Stimulated activated CD4-positive, alpha-beta T cell treated with anti-CD3 and anti-CD28 coated beads, Interleukin-12 subunit alpha, Interleukin-12 subunit beta, amount 100 ng/mL, for 24 hours (primary cell): ENCODE data around the gene POMGNT1.
A peak's percentile ranks its signal among the peaks of the same experiment; 100 is the strongest.

Experiments used
- DNase-seq, 2 experiments: peaks; one replicate each; pipeline ENCODE4 v3.0.0-alpha.2; 2020; ENCODE audit warnings: low read depth in 2 of 2

Gene POMGNT1

DNA sequence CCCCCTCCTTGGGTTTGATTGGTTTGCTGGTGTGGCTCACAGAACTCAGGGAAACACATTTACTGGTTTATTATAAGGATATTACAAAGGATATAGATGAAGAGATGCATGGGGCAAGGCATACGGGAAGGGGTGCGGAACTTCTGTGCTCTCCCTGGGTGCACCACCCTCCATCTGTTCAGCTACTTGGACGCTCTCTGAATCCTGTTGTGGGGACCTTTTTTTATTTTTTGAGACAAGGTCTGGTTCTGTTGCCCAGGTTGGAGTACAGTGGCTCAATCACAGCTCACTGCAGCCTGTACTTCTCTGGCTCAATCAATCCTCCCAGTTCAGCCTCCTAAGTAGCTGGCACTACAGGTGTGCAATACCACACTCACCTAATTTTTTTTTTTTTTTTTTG is 12.3 kb upstream of the POMGNT1 start:
- no peak for DNase-seq

DNA sequence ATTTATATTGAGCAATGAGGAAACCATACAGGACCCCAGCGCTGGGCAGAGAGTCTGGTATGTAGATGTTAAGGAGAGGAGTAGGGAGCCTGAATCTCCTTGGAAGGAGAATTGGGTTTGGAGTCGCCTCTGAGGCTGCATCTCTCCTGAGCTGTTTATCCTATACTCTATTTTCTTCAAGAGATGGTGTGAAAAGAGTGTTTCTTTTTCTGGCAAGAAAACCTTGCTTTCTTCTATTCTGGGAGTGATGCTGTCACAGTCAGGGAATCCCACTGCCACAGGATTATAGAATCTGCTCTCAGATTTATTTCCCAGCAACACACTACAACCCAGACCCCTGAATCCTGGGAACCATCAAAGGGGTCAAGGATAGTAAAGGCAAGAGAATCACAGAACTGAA is 8.2 kb upstream of the POMGNT1 start:
- no peak for DNase-seq

DNA sequence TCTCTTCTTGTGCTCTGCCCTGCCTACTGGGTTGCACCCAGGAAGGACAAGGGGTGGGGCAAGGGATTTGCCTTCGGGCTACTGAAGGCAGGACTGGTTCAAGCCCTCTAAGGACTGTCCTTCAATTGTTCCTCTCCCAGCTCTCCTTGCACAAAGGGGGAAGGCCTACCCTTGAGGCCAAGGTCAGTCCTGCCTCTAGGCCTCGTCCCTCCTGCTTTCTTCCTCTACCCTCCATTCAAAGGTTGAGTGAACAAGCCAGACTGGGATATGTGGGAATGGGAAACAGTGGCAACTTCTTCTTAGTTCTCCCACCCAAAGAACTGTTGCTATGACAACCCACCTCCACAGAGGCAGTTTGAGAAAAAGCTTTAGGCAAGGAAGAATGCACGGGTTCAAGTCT is 7.6 kb upstream of the POMGNT1 start:
- DNase-seq, result no peak

DNA sequence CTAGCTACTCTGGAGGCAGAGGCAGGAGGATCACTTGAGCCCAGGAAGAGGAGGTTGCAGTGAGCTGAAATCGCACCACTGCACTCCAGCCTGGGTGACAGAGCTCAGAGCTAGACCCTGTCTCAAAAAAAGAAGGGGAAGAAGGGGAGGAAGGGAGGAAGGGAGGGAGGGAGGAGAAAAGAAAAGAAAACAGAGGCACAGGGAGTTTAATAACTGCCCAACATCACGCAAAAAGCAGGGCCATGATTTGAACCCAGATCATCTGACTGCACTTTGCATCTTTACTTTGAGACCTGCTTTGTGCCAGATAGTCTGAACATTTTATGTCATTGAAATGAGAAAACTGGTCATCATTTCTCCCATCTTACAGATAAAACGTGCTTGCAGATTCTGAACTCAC is 6.9 kb upstream of the POMGNT1 start:
- DNase-seq, result no peak

DNA sequence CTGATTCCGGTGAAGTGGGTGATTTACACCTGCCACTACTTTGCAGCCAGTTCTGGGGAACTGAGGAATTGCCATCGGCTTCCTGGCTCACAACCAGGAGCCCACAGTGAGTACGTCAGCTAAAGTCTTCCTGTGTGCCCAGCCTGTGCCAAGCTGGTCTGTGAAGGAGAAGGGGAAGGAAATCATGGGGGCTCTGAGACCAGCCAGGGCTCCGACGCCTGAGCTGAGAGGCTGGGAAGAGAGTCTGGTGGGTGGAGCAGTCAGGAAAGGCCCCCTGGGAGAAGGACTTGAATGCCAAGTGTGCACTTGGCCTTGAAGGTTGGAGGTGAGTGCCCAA is 6.1 kb upstream of the POMGNT1 start:
- DNase-seq, result no peak

DNA sequence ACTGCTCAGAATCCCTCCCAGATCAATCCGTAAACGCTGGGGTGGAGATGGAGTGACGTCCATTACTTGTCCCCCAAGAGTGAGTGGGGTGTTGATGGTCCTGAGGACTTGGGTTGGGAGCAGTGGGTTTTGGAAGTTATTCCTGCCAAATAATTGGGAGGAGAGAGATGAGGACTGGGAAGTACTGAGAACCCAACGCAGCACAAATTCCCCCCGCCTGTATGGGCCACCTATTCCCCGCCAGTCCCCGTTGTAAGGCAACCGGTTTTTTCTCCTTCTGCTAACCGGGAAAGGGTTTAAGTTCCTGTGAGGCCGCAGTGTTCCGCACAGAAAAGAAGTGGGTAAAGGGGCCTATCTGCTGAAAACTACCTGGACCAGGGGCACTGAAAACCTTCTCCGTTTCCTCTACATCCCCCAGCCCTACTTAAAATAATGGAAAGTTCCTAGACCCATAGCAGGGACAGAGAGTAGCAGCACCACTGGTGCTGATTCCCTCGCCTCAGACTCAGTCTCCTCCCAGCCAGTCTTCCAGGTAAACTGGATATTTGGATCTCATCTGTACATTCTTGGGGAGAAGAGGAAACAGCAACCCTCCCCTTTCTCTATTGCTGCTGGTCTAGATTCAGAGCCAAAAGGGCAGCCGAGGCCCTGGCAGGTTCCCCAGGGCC is 5.6 kb upstream of the POMGNT1 start:
- no peak for DNase-seq

DNA sequence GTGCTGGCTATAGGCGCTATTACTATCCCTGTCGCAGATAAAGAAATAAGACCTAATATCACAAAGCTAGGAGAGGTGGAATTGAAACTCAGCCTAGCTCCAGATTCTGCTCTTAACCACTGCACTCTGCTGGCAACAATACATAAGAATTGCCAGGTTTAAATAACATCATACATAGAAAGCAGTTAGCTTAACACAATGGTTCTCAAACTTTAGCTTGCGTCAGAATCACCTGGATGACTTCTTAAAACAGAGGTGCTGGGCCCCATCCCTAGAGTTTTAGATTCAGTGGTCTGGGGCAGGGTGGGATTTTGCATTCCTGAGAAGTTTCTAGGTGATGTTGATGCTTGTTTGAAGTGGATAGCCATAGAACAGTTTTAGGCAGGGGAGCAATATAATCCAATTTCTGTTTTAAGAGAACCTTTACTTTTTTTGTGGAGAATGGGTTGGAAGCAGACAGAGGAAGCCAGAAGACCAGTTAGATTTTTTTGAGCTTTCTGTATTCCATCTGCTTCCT is 1.1 kb upstream of the POMGNT1 start:
- no peak for DNase-seq

DNA sequence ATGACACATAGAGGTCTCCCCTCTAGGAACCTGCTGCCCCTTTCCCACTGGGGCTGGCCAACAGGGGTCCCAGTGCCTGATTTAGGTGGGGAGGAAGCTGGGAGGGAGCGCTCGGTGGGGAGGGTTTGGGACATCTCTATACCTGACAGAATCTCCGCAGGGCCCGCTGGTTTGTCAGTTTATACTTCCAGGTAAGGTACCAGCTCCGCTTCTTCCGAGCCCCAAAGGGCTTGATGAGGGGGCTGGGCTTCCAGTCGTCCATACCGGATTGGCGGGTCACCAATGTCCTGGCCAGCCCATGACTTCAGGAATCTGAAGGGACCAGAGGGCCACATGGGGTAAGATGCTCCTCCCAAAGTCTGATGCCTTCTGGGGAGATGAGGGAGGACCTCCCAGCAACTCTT is 672 bp downstream of the POMGNT1 start:
- DNase-seq, result no peak

DNA sequence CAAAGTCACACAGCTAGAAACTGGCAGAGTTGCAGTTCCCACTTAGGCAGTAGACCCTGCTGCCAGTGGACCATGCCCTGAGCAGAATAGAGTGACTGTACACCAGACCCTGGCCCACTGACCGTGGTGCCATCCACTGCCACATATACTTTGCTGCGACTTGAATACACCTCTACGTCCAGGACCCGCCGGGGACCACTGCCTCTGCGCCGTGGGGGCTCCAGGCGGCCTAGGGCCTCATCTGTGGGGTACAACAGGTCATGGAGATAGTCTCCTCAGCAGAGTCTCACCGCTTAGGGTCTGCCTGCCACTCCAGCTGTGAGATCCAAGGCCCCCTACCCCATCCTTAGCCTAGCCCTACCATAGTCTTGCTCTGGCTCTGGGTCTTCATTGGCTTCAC is 1.6 kb downstream of the POMGNT1 start:
- DNase-seq, result no peak

DNA sequence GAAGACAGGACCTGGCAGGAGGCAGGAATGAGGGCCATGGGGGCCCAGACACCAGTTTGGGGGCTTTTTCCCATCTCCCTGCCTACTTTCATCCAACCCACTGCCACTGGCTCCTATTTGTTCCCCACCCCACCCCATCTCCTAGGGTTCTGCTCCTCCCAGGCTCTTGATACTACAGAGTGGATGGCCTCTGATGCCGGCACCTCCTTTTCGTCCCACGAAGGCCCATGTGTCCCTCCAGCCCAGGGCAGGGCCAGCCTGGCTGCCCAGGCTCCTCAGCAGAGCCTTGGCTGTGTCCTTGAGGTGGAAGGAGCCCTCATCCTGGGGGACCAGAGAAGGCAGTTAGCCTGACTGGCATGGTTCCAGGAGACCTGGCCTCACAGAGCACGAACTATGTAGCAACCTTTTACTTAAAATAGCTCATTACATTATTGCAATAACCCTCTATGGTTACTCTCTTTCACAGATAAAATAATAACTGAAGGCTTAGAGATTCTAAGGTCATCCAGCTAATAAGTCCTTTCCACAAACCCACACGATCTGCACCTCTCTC is 3.5 kb downstream of the POMGNT1 start:
- DNase-seq, result no peak

DNA sequence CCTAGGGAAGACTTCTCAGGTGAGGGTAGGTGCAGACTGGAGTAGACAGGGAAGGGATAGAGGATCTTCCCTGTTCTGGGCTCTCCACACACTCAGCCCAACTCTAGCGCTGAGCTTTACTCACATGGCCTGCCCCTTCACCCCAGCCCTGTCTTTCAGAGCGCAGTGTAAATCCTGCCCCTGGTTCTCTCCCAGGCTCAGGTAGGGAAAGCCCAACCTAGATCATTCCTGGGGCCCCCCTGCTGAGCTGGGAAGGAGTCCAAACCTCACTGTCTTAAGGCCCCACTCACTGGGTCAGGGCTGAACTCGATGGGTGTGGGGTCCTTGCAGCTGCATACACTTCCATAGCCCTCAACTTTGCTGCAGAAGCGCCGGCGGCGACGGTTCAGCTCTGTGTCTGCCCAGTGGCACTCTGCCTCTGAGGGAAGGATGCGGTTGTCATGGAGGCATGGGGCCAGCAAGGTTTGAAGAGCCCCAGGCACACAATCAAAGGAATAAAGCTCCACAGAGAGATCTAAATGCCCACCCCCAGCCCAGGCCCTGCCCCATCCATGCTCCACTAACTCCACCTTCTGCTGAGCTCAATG is 4.2 kb downstream of the POMGNT1 start:
- DNase-seq, result no peak

DNA sequence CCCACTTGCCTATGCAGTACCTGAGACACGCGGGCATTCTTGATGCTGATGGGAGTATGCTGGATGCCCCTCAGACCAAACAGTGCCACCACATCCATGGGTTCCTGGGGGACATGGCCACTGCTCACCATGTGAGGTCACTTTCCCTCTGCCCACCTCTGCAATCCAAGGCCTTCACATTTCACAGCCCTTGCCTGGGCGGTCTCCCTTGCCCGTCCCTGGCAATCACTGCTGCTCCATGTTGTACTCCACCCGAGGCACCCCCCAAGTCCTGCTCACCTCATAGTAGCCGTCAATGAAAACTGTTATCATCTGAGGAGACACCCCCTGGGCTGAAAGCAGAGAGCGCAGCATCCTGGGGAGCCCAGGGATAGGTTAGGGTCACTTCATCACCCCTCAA is 4.9 kb downstream of the POMGNT1 start:
- DNase-seq, result no peak

DNA sequence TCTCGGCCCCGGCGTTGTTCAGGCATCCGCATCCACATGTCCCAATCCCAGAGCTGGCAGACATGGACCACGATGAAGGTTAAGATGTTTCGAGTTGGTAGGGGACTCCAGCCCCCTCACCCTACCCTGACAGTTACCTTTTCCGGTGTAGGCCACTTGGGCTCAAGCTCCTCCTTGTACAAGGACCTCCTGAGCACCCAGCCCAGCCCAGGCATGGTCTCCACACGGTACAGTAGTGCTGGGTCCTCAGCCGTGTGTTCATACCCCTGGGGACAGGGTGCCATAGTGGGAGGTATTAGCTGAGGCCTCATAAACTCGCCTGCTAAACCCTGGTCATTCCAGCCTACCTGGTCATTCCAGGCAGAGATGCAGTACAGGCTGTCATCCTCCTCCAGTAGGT is 6.1 kb downstream of the POMGNT1 start:
- no peak for DNase-seq

DNA sequence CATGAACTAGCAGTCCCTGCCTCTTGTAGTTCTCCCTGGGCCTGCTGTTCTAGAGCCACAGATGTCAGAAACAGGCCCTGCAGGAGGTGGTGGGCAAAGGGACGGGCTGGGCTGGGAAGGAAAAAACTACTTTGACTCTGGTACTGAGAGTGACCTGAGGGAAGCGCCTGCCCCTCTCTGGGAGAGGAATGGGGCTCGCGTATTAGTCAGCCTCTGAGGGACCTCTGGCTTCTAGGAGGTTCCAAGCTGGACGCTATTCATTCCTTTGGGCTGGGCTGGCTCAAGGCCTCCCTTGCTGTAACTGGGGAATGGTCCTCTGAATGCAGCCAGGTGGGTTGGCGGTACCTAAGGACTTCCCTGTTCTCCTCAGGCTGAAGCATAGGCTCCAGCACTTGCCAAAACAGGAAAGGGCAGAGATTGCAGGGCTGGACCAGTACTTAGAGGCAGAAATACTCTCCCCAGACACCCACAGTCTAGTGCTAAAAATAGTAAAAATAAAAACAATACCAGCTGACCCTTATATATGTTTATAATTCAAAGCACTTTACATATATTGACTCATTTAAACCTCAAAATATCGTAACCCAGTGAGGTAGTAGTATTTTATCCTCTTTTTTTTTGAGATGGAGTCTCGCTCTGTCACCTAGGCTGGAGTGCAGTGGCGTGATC is 7.1 kb downstream of the POMGNT1 start:
- no peak for DNase-seq

DNA sequence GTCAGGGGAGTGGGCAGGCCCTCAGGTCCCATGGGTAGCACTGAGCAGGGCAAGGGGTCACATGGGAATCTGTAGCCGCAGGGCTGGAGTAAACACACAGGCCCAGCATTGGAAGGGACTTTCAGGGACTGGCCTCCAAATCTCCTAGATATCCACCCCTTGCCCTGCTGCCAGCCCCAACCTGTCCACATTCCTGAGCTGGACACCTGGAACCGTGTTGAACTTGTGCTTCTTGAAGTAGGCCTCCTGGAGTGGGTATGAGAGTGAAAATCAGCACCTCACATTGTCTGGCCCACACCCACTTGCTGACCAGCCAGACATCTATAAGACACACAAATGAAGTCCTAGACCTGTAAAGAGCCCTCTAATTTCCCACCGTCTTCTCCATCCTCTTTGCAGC is 7.7 kb downstream of the POMGNT1 start:
- no peak for DNase-seq

DNA sequence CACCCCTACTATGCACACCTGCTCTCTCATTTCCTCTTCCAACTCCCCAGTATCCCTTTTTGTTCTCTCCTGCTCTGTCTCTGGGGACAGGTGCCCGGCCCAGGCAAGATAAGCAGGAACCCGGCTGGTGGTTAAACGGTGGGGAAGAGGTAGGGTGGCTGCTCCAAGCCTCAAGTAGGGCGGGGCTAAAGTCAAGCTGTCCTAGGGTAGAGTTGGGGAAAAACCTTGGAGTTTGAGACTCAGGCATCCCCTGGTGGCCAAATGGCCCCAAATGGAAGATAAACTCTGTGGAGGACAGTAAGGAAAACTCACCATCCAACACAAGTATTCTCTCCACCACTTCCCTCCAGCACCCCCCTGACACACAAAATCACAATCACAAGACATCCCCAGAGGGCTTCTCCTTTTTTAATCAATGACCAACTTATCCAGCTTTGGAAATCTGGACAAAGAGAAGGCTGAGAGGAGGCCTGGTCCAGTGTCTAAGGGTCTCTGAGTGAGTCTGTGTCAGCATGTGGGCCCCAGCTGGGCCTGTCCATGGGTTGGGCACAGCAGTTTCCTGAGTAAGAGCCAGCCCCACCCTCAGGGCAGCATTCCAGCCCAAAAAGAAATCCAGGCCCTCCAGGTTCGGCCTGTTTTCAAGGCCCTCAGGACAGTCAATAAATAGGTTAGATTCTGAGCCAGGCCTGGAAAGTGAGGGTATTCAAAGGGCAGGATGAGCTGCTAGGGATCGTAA is 9.8 kb downstream of the POMGNT1 start:
- DNase-seq, result no peak

DNA sequence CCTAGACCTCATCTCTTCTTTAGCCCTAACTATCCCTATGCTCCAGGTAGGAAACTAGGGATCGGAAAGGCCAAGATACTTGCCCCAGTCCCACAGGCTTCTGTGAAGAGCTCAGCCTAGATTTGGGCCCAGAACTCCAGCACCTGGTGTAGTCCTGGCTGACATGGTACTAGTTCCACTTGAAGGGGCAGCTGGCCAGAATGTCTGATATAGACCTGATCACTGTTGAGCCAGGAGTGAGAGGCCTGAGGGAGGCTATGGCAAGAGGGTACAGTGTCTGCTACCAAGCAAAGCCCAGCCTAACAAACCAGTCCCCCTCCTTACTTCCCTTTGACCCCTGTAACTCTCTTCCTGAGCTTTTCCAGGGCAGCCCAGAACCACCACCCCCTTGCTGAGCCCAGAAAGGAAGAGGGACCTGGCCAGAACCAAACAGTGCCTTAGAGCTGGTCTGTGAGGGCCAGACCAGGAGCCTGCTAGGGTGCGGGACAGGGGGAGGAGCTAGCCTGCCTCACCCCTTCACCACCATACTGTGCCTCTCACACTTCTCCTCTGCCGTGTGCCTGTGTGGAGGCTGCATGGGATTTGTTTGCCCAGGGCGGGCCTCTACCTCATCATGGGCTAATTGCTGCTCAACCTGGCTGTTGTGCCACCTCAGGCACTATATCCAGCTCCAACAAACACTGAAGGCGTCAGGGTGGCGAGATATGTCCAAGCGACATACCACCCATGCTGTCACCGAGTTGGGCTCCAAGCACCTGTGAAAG is 10.9 kb downstream of the POMGNT1 start:
- no peak for DNase-seq

DNA sequence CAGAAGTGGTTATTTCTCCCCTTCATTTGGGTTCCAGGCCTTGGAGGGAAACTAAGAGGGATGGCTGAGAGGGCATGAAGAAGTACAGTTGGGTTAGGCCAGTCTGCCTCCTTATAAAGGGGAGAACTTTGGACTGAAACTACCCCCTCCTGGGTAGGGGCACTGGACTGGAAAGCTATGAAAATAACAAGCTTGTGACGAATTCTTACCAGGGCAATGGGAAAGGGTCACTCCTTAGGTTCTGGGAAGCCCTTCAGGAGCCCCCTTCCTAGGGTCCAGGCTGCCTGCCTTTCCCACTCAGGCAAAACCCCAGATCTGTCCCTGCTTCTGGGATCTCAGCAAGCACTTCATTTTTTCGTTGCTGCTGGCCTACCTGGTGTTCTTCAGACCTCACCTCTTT is 12.2 kb downstream of the POMGNT1 start:
- DNase-seq, result no peak

DNA sequence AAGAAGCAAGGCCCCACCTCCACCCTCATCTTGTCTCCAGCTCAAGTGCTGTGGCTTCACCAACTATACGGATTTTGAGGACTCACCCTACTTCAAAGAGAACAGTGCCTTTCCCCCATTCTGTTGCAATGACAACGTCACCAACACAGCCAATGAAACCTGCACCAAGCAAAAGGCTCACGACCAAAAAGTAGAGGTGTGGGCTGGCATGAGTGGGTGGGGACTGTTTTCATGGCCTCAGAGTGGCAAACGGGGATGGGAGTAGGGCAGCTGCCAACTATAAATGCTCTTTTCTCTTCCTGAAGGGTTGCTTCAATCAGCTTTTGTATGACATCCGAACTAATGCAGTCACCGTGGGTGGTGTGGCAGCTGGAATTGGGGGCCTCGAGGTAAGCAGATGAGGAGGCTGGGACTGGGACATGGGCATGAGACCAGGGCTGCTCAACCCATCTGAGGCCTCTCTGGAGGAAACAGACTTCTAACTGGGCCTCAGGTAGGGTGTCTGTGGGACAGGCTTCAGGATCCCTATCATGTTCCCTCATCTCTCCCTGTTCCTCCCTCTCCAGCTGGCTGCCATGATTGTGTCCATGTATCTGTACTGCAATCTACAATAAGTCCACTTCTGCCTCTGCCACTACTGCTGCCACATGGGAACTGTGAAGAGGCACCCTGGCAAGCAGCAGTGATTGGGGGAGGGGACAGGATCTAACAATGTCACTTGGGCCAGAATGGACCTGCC is 13.1 kb downstream of the POMGNT1 start:
- peak; percentile 29 to 46 for DNase-seq

DNA sequence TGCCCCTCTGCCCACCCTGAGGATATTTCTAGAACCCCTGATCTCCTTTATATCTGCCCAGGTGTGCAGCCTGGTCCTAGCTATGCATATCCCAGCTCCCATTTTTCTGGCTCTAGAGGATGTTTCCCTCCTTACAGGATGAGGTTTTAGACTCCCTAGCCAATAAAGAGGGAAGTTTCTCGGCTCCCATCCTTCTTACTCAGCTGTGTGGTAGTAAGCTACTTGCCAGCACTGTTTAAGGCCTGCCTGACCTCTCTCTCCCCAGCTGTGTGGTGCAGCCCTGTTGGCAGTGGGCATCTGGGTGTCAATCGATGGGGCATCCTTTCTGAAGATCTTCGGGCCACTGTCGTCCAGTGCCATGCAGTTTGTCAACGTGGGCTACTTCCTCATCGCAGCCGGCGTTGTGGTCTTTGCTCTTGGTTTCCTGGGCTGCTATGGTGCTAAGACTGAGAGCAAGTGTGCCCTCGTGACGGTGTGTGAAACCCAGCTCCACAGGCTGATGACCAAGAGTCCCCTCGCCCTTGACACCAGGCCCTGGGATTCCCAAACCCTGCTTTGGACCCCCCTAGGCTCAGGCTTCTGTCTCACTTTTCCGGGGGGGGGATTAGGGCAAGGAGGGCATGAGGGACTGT is 14.2 kb downstream of the POMGNT1 start:
- no peak for DNase-seq
